Right ventricle myocardium inferior (tissue), 1 donor: ENCODE measurements around the gene CCRL2. TPM values are rescaled to one million over a fixed set of nuclear protein-coding genes. Genes with fewer than 3 reads are reported as not detected.

Experiments
- ATAC-seq: fragments of 200-7000 bp; cut with Tn5 transposase; one replicate; pipeline ENCODE4 v1.9.1; 2020; ENCODE audit warnings: mild to moderate bottlenecking, moderate library complexity
- DNase-seq: peaks from one replicate; pipeline ENCODE4 v3.0.0; 2021; ENCODE audit errors: missing footprints
- intact Hi-C: fragments of 100-400 bp; cut with DNase I; formaldehyde crosslinking; loops from one replicate; pipeline ENCODE4 v1.11.0; 2022
- long read RNA-seq: library from polyadenylated mRNA; unstranded; transcript quantifications from one replicate; pipeline ENCODE4 v2.0.0, GENCODE V29; 2021
- total RNA-seq: library from RNA; stranded (reverse); fragmentation: NEBNext Ultra II Directional; extraction: Animal tissue kit (Norgen Biotek cat#: 25700); gene quantifications from one replicate; pipeline ENCODE4 v1.2.1, GENCODE V29; 2021
- donor health status: DM: no; HTN: yes; CAD: no; lungs with severe emphysema.

The CCRL2 gene
- total RNA-seq, result 1.2 TPM
- long read RNA-seq, partial matches to known transcripts, result 0 of 1 reads
- long read RNA-seq, other reads (novel, unspliced or antisense), result 0 of 1 reads

- ATAC-seq, result peak; percentile 38
- intact Hi-C loops, result no loop called here
These were observed at the start of gene CCRL2, which contains the start of gene CCR5AS for GRCh38 chr3:46406788-46407611. TSS of gene CCRL2 (plus strand) at chr3:46407259. CDS start at chr3:46408080, 821 bp downstream. TSS of gene CCR5AS (minus strand) at chr3:46407066.

GRCh38 chr3:46358466-46358865, 48.6 kb upstream of the CCRL2 start:
- intact Hi-C loops, result no loop called here
- DNase-seq (no peak), ATAC-seq (no peak)

More at GRCh38 chr3:46406788-46407611, at the start of gene CCRL2, which contains the start of gene CCR5AS:
- DNase-seq, result peak; percentile 72

- intact Hi-C loops, result loop anchor here (10.0 kb wide), 1 partner anchor 85 kb away; no protein-coding TSS in a partner anchor
- ATAC-seq, result peak; percentile 15
These were observed 47.1 kb upstream of the CCRL2 start for GRCh38 chr3:46359733-46360493.

GRCh38 chr3:46360907-46361306, 46.2 kb upstream of the CCRL2 start:
- DNase-seq, result no peak
- intact Hi-C loops, result loop anchor here (10.0 kb wide), 1 partner anchor 86 kb away; no protein-coding TSS in a partner anchor
- no peak for ATAC-seq

More at GRCh38 chr3:46359733-46360493, 47.1 kb upstream of the CCRL2 start:
- no peak for DNase-seq

- intact Hi-C loops, result loop anchor here (10.0 kb wide), 1 partner anchor 87 kb away; no protein-coding TSS in a partner anchor
- ATAC-seq, result peak; percentile 83
These were observed 45.4 kb upstream of the CCRL2 start for GRCh38 chr3:46361408-46362283.

GRCh38 chr3:46365041-46365440, 42.0 kb upstream of the CCRL2 start:
- no peak for ATAC-seq

More at GRCh38 chr3:46361408-46362283, 45.4 kb upstream of the CCRL2 start:
- DNase-seq, result peak; percentile 73

GRCh38 chr3:46365737-46366524, 41.1 kb upstream of the CCRL2 start:
- DNase-seq, result no peak
- ATAC-seq, result no peak
- intact Hi-C loops, result loop anchor here (10.0 kb wide), 1 partner anchor 91 kb away; no protein-coding TSS in a partner anchor

More at GRCh38 chr3:46365041-46365440, 42.0 kb upstream of the CCRL2 start:
- intact Hi-C loops, result loop anchor here (10.0 kb wide), 1 partner anchor 90 kb away; no protein-coding TSS in a partner anchor
- no peak for DNase-seq

- no peak for DNase-seq
- ATAC-seq, result peak; percentile 87
- intact Hi-C loops, result loop anchor here (10.0 kb wide), 1 partner anchor 93 kb away; no protein-coding TSS in a partner anchor
These were observed 39.2 kb upstream of the CCRL2 start for GRCh38 chr3:46367811-46368210.

- ATAC-seq (peak; percentile 68), DNase-seq (peak; percentile 82)
- intact Hi-C loops, result loop anchor here (10.0 kb wide), 1 partner anchor 94 kb away; no protein-coding TSS in a partner anchor
These were observed 38.5 kb upstream of the CCRL2 start for GRCh38 chr3:46368569-46368968.

- intact Hi-C loops, result loop anchor here (10.0 kb wide), 1 partner anchor 94 kb away; no protein-coding TSS in a partner anchor
- DNase-seq (no peak), ATAC-seq (no peak)
These were observed 37.9 kb upstream of the CCRL2 start for GRCh38 chr3:46369151-46369550.

- no peak for ATAC-seq
- no peak for DNase-seq
- intact Hi-C loops, result loop anchor here (5.0 to 10.0 kb wide), 2 partner anchors 95 to 282 kb away; no protein-coding TSS in a partner anchor
These were observed 37.4 kb upstream of the CCRL2 start for GRCh38 chr3:46369675-46370132.

GRCh38 chr3:46370839-46371518, 36.1 kb upstream of the CCRL2 start, which contains the start of gene CCR5:
TSS of gene CCR5 (plus strand) at chr3:46370946. CDS start at chr3:46372903, 1,957 bp downstream.
- DNase-seq, result no peak
- ATAC-seq, result no peak
- intact Hi-C loops, result loop anchor here (5.0 kb wide), 1 partner anchor 284 kb away; no protein-coding TSS in a partner anchor

- intact Hi-C loops, result loop anchor here (5.0 kb wide), 1 partner anchor 284 kb away; no protein-coding TSS in a partner anchor
- ATAC-seq, result no peak
- DNase-seq, result no peak
These were observed 35.3 kb upstream of the CCRL2 start for GRCh38 chr3:46371519-46372340.

GRCh38 chr3:46372492-46373359, 34.3 kb upstream of the CCRL2 start:
- no peak for DNase-seq
- intact Hi-C loops, result loop anchor here (5.0 kb wide), 1 partner anchor 285 kb away; no protein-coding TSS in a partner anchor
- no peak for ATAC-seq
